Nephron (organoid): ENCODE data around the gene SECISBP2L.

Source experiments
- H3K27ac Mint-ChIP-seq, 3 experiments: 2 replicates each; pipeline ENCODE4 v1.8.0; 2020; ENCODE audit warnings: mixed read lengths in 3 of 3, mild to moderate bottlenecking in 2 of 3, moderate library complexity in 1 of 3
- H3K27me3 Mint-ChIP-seq: 2 replicates; pipeline ENCODE4 v1.8.0; 2021; ENCODE audit warnings: low read depth, mild to moderate bottlenecking, moderate library complexity, mixed read lengths
- H3K36me3 Mint-ChIP-seq: 2 replicates; pipeline ENCODE4 v1.8.0; 2020; ENCODE audit warnings: low read depth, mixed read lengths
- H3K4me1 Mint-ChIP-seq: 2 replicates; pipeline ENCODE4 v1.8.0; 2020; ENCODE audit warnings: mixed read lengths
- H3K4me3 Mint-ChIP-seq, 3 experiments: 2 replicates each; pipeline ENCODE4 v1.8.0; 2020; ENCODE audit warnings: mild to moderate bottlenecking in 3 of 3, mixed read lengths in 3 of 3, moderate library complexity in 2 of 3
- H3K9me3 Mint-ChIP-seq: 2 replicates; pipeline ENCODE4 v1.8.0; 2020; ENCODE audit warnings: mixed read lengths
- CTCF ChIP-seq, 3 experiments: fragments of 200-600 bp; sonication (generic); IDR thresholded peaks; one replicate each; pipeline ENCODE4 v1.5.0; 2021; ENCODE audit warnings: antibody characterized with exemption in 3 of 3; ENCODE audit not compliant: unreplicated experiment in 3 of 3

The SECISBP2L gene

GRCh38 chr15:49041426-49041825 is 4.8 kb downstream of the SECISBP2L start:
- TF ChIP-seq CTCF (IDR thresholded peaks at IDR 0.05; ENCODE audit: unreplicated experiment in 3 of 3): no peak
- H3K27me3 Mint-ChIP-seq: no peaks in the 10 kb centered on the region
- peak overlapping the region in 2 of 3 experiments; percentile 67 to 83 for H3K27ac Mint-ChIP-seq
- H3K4me1 Mint-ChIP-seq: peaks cover 45% of the 10 kb centered on the region
- H3K4me3 Mint-ChIP-seq: peak overlapping the region; percentile 32 to 74 (median 61)
- H3K36me3 Mint-ChIP-seq: peaks cover 10% of the 10 kb centered on the region
- no peaks in the 10 kb centered on the region for H3K9me3 Mint-ChIP-seq

DNA sequence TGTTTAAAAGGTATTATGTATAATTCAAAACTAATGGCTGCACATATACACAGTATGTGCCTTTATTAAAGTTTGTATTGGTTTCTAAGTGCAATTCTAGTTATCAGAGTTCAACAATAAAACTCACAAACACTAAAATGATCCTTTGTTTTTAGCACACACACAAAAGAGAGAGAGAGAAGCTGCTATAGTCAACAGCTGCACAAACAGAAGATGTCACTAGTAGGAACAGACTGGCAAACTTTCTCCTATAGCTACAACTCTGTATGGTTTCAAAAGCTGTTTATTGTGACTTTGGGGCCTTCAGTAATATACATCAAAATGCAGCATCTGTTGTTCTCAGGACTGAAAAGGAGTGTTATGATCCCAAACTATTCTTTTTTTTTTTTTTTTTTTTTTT is 6.1 kb downstream of the SECISBP2L start:
- H3K4me1 Mint-ChIP-seq: peaks cover 52% of the 10 kb centered on the region
- no peaks in the 10 kb centered on the region for H3K9me3 Mint-ChIP-seq
- H3K36me3 Mint-ChIP-seq: peaks cover 21% of the 10 kb centered on the region

DNA sequence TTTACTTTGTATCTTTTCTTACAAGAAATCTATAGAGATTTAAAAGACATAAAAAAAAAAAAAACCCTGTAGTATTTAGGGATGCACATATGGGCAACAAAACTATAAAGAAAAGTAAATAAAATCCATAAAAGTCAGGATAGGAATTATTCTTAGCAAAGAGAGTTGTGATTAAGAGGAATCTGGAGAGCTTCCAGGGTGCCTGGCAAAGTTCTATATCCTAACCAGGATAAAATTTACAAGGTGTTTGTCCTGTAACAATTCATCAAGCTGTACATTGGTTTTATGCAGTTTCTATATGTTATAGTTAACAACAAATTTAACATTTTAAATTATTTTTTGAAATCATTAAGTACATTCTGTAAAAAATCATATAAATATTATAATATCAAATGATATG is 7.9 kb downstream of the SECISBP2L start:
- Mint-ChIP-seq H3K27me3 (no peaks in the 10 kb centered on the region), H3K4me1 (peaks cover 44% of the 10 kb centered on the region), H3K36me3 (peaks cover 21% of the 10 kb centered on the region), H3K4me3 (no peak overlapping the region), H3K27ac (peak overlapping the region in 2 of 3 experiments; percentile 22 to 60), H3K9me3 (no peaks in the 10 kb centered on the region)
- TF ChIP-seq CTCF (IDR thresholded peaks at IDR 0.05; ENCODE audit: unreplicated experiment in 3 of 3): no peak

More for the DNA sequence above, 6.1 kb downstream of the SECISBP2L start:
- TF ChIP-seq CTCF (IDR thresholded peaks at IDR 0.05; ENCODE audit: unreplicated experiment in 3 of 3): no peak
- peak overlapping the region; percentile 9 to 24 (median 21) for H3K27ac Mint-ChIP-seq
- H3K27me3 Mint-ChIP-seq: no peaks in the 10 kb centered on the region
- H3K4me3 Mint-ChIP-seq: no peak overlapping the region

DNA sequence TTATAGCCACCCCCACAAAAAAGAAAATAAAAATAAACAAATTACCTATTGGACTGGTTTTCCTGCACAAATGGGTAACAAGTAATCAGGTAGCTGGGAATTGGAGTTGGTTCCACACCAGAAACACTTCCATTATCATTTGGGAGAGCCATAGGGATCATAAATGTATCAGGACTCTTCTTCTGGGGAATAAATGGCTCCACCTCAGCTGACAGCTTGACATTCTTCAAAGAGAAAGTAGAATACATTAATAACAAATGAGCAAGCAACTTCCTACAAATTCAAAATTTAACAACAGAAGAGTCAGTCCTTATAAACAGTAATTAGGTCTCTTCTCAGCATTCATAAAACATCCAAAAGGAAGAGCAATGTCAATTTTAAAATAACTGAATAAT is 8.7 kb downstream of the SECISBP2L start:
- Mint-ChIP-seq H3K27ac (peak overlapping the region in 1 of 3 experiments; percentile 60), H3K27me3 (no peaks in the 10 kb centered on the region), H3K36me3 (peaks cover 25% of the 10 kb centered on the region), H3K4me1 (peaks cover 44% of the 10 kb centered on the region), H3K4me3 (no peak overlapping the region), H3K9me3 (no peaks in the 10 kb centered on the region)
- TF ChIP-seq CTCF (IDR thresholded peaks at IDR 0.05; ENCODE audit: unreplicated experiment in 3 of 3): no peak

DNA sequence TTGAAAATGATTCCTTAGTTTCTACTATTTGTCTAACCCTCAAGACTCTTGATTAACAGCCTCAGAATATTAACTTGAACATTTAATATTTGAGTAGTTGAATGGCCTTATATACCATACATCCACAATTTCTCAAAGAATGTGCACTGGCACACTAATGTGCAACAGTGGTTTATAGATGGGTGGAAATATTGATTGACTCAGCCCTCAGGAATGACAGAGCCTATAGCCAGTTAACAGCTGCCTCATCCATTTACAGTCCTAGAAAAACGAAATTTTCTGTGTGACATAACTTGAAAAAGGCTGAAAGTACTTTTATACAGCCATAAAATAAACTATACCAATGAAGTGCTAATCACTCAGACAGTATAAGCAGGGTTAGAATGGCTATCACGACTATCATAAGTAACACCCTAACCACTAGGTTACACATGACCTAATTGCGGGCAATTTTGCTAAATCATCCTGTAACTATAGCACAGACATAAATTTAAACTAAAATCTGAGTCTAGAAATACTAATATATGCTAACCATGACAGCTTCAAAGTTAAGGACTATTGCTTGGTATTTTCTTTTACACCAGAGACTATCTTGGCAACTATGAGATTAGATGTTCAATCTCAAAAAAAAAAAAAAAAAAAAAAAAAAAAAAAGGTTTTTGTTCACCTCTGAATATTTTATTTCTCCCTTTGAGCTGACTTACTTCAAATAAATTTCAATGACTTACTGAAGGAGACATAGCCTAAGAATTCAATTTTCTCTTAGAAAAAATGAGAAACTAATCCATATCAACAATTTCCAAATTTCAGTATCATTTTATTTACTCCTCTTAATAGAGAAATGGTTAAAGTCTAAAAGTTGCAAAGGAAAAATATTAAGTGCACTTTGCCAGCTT is 9.3 kb downstream of the SECISBP2L start:
- no peak for TF ChIP-seq CTCF (IDR thresholded peaks at IDR 0.05; ENCODE audit: unreplicated experiment in 3 of 3)
- Mint-ChIP-seq H3K4me1 (peaks cover 40% of the 10 kb centered on the region), H3K36me3 (peaks cover 26% of the 10 kb centered on the region), H3K9me3 (no peaks in the 10 kb centered on the region), H3K4me3 (no peak overlapping the region), H3K27me3 (no peaks in the 10 kb centered on the region), H3K27ac (no peak overlapping the region)

- Mint-ChIP-seq H3K36me3 (peaks cover 20% of the 10 kb centered on the region), H3K9me3 (no peaks in the 10 kb centered on the region), H3K27ac (peak overlapping the region in 2 of 3 experiments; percentile 1 to 11), H3K4me1 (peaks cover 31% of the 10 kb centered on the region), H3K4me3 (no peak overlapping the region), H3K27me3 (no peaks in the 10 kb centered on the region)
- TF ChIP-seq CTCF (IDR thresholded peaks at IDR 0.05; ENCODE audit: unreplicated experiment in 3 of 3): no peak
Observed at GRCh38 chr15:49035825-49036224, 10.4 kb downstream of the SECISBP2L start.
